Glutamatergic neuron (in vitro differentiated cells): Measurements from ENCODE around the gene MAPT. TPM values are rescaled to one million over a fixed set of nuclear protein-coding genes. Genes with fewer than 3 reads are reported as not detected.
A peak's percentile ranks its signal among the peaks of the same experiment; 100 is the strongest.

Source experiments
- DNase-seq: peaks from one replicate; pipeline ENCODE4 v3.0.0; 2022
- H3K27ac Mint-ChIP-seq: one replicate; pipeline ENCODE4 v1.8.0; 2020; ENCODE audit warnings: mild to moderate bottlenecking, mixed read lengths, inconsistent platforms; ENCODE audit not compliant: unreplicated experiment
- H3K27me3 Mint-ChIP-seq: one replicate; pipeline ENCODE4 v1.8.0; 2020; ENCODE audit warnings: mild to moderate bottlenecking, moderate library complexity, mixed read lengths, inconsistent platforms; ENCODE audit not compliant: unreplicated experiment
- H3K36me3 Mint-ChIP-seq: one replicate; pipeline ENCODE4 v1.8.0; 2020; ENCODE audit warnings: mild to moderate bottlenecking, mixed read lengths, inconsistent platforms; ENCODE audit not compliant: unreplicated experiment
- H3K4me1 Mint-ChIP-seq: one replicate; pipeline ENCODE4 v1.8.0; 2020; ENCODE audit warnings: mild to moderate bottlenecking, low read depth, mixed read lengths, inconsistent platforms; ENCODE audit not compliant: unreplicated experiment
- H3K4me3 Mint-ChIP-seq: one replicate; pipeline ENCODE4 v1.8.0; 2020; ENCODE audit warnings: mild to moderate bottlenecking, mixed read lengths, inconsistent platforms; ENCODE audit not compliant: unreplicated experiment
- H3K9me3 Mint-ChIP-seq: one replicate; pipeline ENCODE4 v1.8.0; 2020; ENCODE audit warnings: mild to moderate bottlenecking, moderate library complexity, mixed read lengths, inconsistent platforms; ENCODE audit not compliant: unreplicated experiment
- CTCF ChIP-seq: fragments of 200-600 bp; sonication (generic); IDR thresholded peaks from one replicate; pipeline ENCODE4 v1.5.0; 2021; ENCODE audit not compliant: partially characterized antibody, unreplicated experiment
- total RNA-seq: library from RNA; stranded (reverse); fragmentation: NEBNext Ultra II Directional; extraction: Animal tissue kit (Norgen Biotek cat#: 25700); gene quantifications from one replicate; pipeline ENCODE4 v1.2.1, GENCODE V29; 2021; ENCODE audit not compliant: unreplicated experiment

Gene MAPT
- total RNA-seq, 1 donor from 2014 or later, result 123 TPM

- no peaks in the 10 kb centered on the region for H3K4me1 Mint-ChIP-seq
- H3K27me3 Mint-ChIP-seq, result peaks cover 2% of the 10 kb centered on the region
- no peak for DNase-seq
- no peak for TF ChIP-seq CTCF
- H3K36me3 Mint-ChIP-seq, result peaks cover 10% of the 10 kb centered on the region
- no peaks in the 10 kb centered on the region for H3K9me3 Mint-ChIP-seq
- no peak overlapping the region for H3K4me3 Mint-ChIP-seq
- no peak overlapping the region for H3K27ac Mint-ChIP-seq
These were observed 99.7 kb downstream of the MAPT start for GRCh38 chr17:45993962-45994627.

- DNase-seq, result no peak
- Mint-ChIP-seq H3K9me3 (peaks cover 2% of the 10 kb centered on the region), H3K27ac (no peak overlapping the region), H3K4me3 (no peak overlapping the region), H3K36me3 (peaks cover 5% of the 10 kb centered on the region), H3K27me3 (peaks cover 2% of the 10 kb centered on the region), H3K4me1 (no peaks in the 10 kb centered on the region)
- TF ChIP-seq CTCF, result no peak
These were observed 100.6 kb downstream of the MAPT start for GRCh38 chr17:45994987-45995386.

GRCh38 chr17:45995627-45996270 is 101.4 kb downstream of the MAPT start:
- Mint-ChIP-seq H3K27me3 (peaks cover 5% of the 10 kb centered on the region), H3K36me3 (peaks cover 5% of the 10 kb centered on the region), H3K4me3 (no peak overlapping the region), H3K27ac (peak overlapping the region; percentile 20), H3K9me3 (peaks cover 5% of the 10 kb centered on the region), H3K4me1 (no peaks in the 10 kb centered on the region)
- DNase-seq, result no peak
- TF ChIP-seq CTCF, result no peak

GRCh38 chr17:45996282-45996937 is 102.1 kb downstream of the MAPT start:
- TF ChIP-seq CTCF, result no peak
- H3K36me3 Mint-ChIP-seq, result peaks cover 5% of the 10 kb centered on the region
- peaks cover 5% of the 10 kb centered on the region for H3K27me3 Mint-ChIP-seq
- H3K4me1 Mint-ChIP-seq, result no peaks in the 10 kb centered on the region
- peaks cover 5% of the 10 kb centered on the region for H3K9me3 Mint-ChIP-seq
- H3K4me3 Mint-ChIP-seq, result no peak overlapping the region
- no peak for DNase-seq
- H3K27ac Mint-ChIP-seq, result no peak overlapping the region

- Mint-ChIP-seq H3K9me3 (peaks cover 7% of the 10 kb centered on the region), H3K4me1 (no peaks in the 10 kb centered on the region)
These were observed 102.8 kb downstream of the MAPT start for GRCh38 chr17:45997166-45997565.

More at GRCh38 chr17:45997166-45997565, 102.8 kb downstream of the MAPT start:
- TF ChIP-seq CTCF, result no peak
- no peak for DNase-seq
- no peak overlapping the region for H3K4me3 Mint-ChIP-seq
- H3K36me3 Mint-ChIP-seq, result peaks cover 5% of the 10 kb centered on the region
- H3K27me3 Mint-ChIP-seq, result peaks cover 9% of the 10 kb centered on the region
- H3K27ac Mint-ChIP-seq, result no peak overlapping the region
